Stimulated activated CD8-positive, alpha-beta memory T cell treated with anti-CD3 and anti-CD28 coated beads, Interleukin-7, amount 100 ng/mL, for 4 hours (primary cell): ENCODE measurements around the gene LMO4.
A peak's percentile ranks its signal among the peaks of the same experiment; 100 is the strongest.

Source experiments
- DNase-seq, 2 donors: peaks; one replicate each; pipeline ENCODE4 v3.0.0-alpha.2; 2020; ENCODE audit warnings: low read depth in 2 of 2

Gene LMO4, protein sequence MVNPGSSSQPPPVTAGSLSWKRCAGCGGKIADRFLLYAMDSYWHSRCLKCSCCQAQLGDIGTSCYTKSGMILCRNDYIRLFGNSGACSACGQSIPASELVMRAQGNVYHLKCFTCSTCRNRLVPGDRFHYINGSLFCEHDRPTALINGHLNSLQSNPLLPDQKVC

DNA sequence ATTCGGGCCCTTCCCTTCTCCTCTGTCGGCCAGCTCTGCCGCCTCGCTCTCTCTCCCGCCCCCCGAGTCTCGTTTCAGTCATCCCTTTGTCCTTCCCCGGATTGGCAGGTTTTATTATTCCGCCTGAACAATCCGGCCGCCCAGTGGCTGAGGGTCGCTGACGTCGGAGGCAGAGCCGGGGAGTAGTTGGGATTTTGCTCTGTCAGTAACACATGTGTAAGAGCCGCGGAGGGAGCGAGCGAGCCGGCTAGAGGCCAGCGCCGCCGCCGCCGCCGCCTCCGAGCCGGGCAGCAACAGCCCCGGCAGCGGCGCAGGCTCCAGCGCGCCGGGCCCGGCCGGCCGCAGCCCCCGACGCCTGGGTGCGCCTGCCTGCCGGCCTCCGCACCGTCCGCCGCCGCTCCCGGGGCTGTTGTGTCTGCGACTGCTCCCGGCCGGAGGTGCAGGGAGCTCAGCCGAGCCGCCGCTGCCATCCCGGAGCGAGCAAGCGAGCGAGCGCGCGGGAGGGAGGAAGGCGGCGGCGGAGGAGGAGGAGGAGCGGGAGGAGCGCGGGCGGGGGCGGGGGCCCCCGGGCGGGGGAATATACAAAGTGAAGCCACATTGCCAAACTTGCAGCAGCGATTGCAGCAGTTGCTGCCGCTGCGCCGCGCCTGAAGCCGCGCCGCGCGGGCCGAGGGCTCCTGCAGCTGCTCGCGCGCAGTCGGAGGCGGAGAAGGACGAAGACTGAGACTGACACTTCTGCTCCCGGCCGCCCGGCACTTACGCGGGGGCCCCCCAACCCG lies at the start of gene LMO4:
Gene LMO4, plus strand, starts transcription at position 609 of the 779 bp plus-strand sequence. CDS start 3,136 bp downstream, outside the sequence.
- peak; percentile 72 to 78 for DNase-seq

DNA sequence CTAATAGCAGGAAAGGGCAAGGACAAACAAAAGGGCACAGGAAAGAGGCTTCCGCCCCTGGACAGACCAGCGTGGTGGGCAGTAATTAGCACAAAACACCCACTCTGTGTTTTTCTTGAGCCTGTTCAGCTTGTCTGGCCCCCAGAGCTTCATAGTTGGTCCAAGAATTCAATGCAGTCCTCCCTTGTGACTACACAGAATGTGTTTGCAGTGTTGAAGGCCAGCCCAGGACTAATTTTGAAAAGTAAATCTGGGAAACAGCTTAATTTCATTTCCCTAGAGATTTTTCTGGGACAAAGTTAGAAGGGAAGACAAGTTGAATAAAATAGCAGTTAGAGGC lies 49.2 kb upstream of the LMO4 start:
- DNase-seq: no peak

DNA sequence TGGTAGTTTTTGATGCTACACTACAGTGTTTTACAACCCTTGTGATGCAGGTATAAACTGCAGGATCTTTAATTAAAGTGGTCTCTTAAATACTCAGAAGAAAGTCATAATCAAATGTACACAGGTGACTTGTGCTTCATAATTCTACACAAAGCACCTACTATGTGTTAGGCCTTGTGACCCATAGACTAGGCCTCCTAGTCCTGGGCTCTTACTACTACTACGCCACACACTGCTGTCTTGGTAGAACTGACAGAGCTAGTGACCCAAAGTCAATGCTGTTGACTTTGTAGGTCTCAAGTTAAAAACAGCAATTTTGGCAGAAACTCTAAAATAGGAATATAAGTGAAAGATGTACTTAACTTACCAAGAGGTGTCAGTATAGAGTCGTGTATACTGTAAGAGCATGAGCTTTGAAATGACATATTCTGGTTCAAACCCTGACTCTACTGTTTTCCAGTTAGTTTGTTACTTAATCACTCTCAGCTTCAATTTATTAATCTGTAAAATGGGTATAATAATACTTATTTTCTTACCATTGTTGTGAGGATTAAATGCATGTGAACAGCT lies 48.6 kb upstream of the LMO4 start:
- DNase-seq: no peak

DNA sequence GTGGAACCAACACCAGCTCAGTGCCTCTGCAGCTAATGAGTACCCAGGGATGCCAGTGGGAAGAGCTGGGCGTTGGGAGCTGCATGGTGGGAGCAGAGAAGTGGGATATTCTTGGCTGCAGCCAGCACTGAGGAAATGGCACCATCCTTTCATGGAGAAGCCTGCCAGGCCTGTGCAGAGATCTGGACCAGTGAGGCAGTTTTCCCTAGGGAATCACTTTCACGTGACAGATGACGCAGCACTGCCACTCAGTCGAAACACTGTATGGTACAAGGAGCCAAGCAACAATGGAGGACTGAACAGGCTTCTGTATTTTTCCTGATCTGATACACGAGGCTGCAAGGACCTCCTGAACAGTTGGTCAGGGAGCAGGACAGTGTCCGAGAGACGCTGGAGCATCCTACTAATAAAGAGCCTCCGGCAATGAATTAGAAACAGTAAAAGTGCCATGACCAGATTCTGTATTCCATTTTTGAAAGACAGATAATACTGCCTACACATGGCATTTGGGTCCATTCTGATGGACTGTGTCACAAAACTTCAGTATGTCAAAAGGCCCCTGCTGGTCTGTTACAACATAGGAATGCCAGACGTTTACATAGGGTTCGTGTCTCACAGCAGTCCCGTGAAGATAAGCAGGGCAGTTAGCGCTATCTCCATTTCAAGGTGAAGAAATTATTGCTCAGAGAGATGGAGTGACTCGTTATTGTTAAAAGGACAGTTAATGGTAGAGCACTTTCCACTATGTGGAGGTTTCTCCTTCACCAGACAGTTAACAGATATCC lies 44.0 kb upstream of the LMO4 start:
- no peak for DNase-seq

DNA sequence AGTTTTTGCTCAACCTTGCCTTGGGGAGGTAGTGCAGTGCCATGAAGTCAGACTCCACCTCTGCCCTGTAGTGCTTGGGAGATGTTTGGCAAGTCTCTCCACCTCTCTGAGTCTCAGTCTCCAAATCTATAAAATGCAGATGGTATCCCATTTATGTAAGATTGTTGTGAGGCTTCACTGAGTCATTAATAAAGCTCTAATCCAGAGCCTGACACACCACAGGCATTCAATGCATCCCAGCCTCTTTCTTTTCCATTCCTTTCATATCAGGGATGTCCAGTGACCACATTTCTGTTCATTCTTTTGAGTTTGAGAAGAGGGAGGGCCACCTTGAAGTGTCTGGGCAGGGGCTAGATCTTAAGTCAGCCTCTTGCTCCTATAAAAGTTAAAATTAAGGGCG lies 37.6 kb upstream of the LMO4 start:
- DNase-seq: no peak

DNA sequence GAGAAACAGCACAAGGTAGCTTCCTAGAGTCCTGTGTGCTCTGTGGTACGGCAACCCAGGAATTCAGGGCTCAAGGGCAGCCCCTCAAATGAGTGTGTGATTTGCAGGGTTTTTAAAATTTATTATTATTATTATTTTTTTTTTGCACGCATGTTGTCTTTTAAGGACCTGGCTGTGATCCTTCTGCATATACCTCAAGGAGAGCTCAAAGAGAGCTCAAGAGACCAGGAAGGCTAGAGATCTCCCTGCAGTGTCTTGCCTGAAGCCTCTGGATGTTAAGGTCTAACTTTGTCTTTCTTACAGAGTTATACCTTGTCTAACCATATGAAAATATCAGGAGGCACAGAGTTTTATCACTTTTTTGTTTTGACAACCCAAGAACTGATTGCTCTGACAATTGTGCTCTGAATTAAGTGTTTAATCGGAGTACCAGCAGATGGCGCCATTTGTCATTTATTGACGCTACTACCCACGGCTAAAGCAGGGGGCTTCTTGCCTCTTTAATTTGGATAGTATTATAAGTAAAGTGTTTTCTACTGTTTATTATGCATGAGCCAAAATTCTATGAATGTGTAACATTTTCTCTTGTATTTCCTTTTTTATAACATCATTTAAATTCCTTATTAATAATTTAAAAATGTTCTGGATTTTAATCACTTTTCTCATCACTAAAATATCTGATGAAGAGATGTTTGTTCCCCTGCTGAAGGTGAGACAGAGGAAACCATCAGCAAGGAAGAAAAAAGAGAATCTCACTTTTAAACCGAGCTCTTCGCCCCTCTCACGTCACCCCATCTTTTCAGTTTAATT lies 35.8 kb upstream of the LMO4 start:
- peak; percentile 21 to 39 for DNase-seq

DNA sequence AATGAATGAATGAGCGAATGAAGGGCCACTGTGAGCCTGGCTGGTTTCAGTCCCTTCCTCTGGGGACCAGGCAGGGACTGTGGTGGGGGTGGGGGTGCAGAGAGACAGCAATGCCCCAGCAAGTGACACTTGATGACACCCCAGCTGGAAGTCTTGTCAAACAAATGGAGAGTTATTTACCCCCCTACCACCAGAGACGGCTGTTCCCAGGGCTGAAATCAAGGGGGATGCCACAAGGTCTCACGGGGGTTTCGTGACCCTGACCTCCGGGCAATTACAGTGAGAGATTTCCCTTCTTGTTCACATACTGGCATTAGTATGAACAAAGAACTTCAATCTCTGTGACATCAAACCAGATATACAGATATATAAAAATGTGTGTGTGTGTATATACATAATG lies 34.0 kb upstream of the LMO4 start:
- DNase-seq: no peak

DNA sequence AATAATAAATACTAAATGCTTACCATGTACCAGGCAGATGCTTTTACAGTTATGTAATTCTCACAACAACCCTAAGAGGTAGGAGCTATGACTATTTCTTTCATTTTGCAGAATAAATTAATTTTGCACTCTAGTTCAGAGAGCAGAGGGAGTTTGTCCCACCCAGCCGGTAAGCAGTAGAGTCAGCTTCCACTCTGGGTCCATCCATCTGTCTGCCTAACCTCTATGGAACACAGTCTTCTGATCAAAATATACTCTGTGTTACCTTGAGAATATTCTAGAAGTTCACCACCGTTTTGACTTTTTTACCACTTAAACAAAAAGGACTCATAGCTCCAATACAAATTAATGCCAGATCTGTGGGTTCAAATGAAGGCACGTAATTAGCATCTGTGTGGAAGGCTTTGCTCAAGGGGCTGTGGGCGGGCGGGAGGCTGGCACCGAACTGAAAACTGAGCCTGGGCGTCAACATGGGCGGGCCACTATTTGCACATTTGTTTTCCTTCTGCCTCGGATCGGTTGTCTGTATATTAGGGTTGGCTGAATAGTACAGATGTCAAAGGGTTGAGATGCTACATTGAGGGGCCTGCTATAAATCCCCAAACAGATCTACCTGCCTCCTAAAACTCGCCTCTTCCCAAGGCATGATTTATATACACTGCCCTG lies 33.1 kb upstream of the LMO4 start:
- no peak for DNase-seq

DNA sequence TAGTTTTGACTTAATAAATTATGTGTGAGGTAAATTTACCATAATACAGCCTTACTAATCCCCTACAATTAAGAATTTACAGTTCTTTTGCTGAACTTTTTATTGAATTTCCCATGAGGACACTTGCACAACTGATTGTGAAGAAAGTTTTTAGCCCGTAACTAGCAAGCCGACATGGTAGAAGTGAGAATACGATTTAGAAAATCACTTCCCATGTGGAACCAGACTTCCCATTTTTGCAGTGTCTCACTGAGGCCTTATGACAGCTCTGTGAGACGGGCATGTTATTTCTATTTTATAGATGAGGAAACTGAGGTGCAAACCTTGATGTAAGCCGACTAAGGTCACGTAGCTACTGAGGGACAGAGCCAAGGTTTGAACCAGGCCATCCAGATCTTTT lies 32.5 kb upstream of the LMO4 start:
- no peak for DNase-seq

DNA sequence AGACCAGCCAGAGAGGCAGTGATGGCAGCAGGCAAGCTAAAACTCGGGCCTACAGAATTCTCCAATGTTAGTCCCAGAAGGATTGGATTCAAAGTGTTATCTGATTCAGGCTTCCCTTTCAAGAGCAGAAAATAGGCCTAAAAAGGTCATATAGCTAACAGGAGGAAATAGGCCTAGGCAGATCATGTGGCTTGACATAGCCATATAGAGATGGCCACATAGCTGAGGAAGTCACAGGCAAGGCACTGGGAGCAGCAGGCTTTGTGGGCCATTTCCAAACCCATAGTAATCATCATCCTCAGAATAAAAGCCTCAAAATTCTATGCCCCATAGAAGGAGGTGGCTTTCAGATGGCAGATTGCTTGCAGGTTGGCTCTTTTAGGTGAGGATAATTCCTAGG lies 29.0 kb upstream of the LMO4 start:
- no peak for DNase-seq

DNA sequence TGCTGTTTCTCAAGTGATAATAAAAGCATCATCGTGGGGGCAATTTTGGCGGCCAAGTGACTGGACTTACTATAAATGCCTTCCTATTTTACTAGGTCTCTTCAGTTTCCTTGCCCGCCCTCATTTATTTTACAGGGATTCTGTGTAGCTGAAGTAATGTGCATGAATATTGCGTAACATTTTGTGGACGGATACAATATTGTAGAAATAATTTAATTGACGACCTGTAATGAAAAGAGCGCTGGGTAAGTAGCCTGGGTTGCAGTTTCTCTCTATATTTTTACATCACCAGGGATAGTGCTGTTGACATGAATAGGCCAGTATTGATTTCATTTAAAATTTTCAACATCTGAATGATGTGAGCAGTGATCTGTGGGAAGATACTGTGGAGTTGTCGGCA lies 28.1 kb upstream of the LMO4 start:
- no peak for DNase-seq

DNA sequence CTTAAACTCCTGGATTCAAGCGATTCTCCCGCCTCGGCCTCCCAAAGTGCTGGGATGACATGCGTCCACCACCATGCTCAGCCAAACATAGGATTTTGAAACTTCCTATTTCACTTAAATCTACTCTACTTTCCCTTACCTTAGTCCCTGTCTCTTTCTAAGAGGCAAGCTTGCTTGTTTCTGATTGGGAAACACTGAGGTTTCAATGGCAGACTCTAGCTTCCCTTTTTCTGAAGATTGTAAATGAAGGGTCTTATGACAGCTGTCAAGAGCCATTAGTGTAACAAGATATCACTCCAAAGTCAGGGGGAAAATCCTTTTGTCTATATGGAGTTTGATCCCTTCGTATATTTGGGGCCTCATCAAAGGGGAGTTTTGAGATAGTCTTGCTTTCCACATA lies 23.5 kb upstream of the LMO4 start:
- DNase-seq: no peak

DNA sequence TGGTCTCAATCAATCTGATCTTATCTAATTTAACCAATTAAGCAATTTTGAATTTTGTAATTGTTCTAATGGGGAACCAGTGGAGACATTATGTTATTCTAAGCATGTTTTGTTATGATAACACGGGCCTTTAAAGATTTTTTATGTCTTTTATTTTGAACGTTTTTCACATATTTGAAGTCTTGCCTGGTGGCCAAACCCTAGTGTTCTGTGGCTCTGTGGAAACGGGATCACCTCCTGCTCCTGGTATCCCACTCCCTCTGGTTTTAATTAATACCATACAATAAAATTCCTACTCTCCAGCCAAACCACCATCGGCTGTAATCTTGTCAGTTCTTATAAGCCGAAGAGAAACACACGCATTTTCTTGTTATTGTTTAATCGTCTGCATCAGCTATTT lies 22.9 kb upstream of the LMO4 start:
- no peak for DNase-seq

DNA sequence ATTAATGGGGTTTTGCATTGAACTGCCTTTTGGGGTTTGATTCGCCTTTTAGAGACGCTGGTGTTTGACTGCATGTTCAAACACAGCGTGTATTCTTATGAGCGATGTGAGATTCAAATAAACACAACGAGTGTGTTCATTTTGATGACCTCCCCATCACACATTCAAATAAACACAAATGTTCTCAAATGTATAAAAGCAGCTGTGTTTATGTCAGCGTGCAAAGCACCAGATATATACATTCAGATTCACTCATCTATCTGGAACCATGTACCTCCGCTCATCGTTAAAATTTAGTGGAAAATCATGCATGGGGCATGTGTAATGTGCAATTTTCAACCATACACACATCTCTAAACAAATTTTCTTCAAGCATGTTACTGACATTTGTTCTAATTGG lies 21.4 kb upstream of the LMO4 start:
- DNase-seq: no peak

DNA sequence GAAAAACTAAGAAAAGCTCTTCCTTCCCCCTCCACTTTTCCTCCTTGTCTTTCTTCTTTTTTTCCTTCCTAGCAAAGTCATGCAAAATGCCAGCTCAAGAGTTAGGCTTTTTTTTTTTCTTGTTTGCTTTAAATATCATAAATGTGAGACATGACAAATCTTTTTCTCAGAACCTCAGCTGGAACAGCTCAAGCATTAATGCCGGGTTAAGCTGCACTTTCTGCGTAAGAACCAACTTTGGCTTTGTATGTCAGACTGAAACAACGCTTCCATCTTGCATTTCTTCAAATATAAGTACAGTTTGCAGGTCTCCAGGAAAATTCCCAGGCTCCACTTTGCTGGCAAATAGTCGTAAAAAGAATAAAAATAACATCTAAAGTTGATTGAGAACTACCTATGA lies 20.7 kb upstream of the LMO4 start:
- DNase-seq: no peak

DNA sequence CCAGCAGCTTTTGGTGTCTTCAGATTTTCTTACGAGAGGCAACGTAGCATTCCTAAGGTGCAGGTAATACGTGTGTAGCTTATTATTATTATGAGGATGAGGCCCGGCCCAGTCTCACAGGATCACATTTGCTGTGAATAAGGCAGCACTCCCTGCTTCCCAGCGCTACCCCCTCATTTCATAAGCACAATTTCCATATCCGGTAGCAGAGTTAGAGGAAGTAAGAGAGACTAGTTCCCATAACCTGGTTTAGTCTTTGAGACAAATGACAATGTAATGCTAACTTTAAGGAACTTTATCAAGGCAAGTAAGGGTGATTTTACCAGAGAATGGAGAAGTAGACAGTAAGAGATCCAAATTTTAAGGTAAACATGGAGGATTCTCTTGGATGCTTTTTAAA lies 14.6 kb upstream of the LMO4 start:
- DNase-seq: no peak

DNA sequence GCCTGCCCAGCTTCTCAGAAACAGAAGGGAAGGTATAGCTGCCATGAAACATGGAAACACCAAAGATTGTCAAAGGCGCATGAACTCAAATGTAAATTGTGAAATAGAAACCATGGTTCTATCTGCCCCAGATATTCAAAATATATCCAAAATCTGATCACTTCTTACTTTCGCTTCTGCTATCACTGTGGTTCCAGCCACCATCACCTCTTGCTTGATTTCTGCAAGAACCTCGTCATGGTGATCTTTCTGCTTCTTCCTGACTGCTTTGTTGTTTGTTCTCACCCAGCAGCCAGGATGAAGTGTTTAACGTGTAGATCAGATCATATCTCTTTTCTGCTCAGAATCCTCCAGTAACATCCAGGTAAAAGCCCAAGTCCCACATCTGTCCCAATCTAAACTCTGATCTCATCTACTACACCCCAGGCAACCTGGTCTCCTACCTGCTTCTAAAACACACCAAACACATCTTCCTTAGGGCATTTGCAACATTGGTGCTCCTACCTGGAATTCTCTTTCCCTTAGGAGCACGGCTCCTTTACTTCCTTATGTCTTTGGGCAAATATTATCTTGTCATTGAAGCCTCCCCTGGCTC lies 10.5 kb upstream of the LMO4 start:
- no peak for DNase-seq

DNA sequence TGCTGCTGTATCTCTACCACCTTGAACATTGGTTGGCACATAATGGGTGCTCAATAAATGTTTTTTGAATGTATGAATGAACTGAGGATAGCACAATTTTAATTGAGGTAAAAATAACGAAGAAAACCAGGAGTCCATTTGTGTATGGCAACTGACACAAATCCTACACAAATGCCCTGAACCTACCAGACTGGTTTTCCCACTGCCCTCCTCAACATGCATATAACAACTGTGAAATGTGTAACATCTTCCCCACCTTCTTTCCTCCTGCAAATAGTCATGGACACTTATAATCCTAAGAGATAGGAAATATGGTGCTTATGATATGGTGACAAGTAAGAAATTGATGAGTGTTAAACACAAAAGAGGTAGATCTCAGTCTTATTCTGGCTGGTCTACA lies 9.9 kb upstream of the LMO4 start:
- DNase-seq: no peak

DNA sequence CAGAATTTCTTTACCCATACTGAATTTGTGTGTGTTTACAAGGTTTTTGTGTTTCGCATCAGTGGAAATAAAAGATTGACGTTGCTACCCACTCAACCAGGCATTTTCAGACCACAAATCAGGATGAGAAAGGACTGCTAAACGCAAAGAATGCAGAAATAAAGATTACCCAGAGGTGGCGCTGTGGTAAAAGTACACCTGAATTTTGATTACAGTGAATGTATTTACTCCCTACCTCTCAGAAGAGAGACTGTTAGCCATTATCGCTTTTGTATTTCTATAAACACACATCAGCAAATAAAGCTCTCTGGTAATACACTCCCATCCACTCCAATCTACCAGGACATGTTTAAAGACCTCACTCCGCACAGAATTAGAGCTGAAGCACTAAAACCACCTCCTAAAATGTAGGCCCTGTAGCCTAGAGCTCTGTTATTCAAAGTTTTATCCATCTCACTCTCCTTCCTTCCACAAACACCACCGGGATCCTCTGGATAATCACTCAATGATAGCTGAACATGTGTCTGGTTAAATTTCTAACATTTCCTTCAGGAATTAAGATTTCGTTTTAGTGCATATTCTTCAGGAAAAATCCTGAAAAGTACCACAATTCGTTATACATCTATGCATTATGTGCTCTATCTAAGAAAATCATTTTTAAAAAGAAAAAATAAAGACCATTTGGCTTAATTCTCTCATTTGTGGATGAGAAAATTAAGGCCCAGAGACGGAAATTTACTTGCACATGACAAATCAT lies 2.5 kb upstream of the LMO4 start:
- DNase-seq: peak in 1 of 2 donors; percentile 46
